Tibial artery (tissue), 4 donors: Measurements from ENCODE around the gene SEC16A.

Source experiments
- DNase-seq, 2 donors: peaks; one replicate each; pipeline ENCODE4 v3.0.0-alpha.2; 2019
- H3K27ac ChIP-seq, 2 donors: fragments of 200-600 bp; sonication (generic) in 1 of 2; 1 replicate in 1 of 2; 2 replicates in 1 of 2; pipeline ENCODE4 v1.5.1; 2018 to 2019; ENCODE audit warnings: mild to moderate bottlenecking in 1 of 2
- H3K27me3 ChIP-seq, 2 donors: fragments of 200-600 bp; sonication (generic) in 1 of 2; one replicate each; pipeline versions ENCODE4 v1.5.1 to v1.6.0; 2016 to 2019
- H3K36me3 ChIP-seq, 3 donors: fragments of 200-600 bp; sonication (generic) in 2 of 3; one replicate each; pipeline ENCODE4 v1.5.1; 2016 to 2019; ENCODE audit warnings: mild to moderate bottlenecking in 2 of 3
- H3K4me1 ChIP-seq, 4 donors: fragments of 200-600 bp; sonication (generic) in 2 of 4; 1 replicate in 3 of 4; 2 replicates in 1 of 4; pipeline ENCODE4 v1.5.1; 2016 to 2019
- H3K4me3 ChIP-seq, 2 donors: fragments of 200-600 bp; sonication (generic) in 1 of 2; 1 replicate in 1 of 2; 2 replicates in 1 of 2; pipeline ENCODE4 v1.5.1; 2018 to 2019; ENCODE audit warnings: mild to moderate bottlenecking in 2 of 2
- H3K9me3 ChIP-seq, 3 donors: fragments of 200-600 bp; sonication (generic) in 1 of 3; one replicate each; pipeline ENCODE4 v1.5.1; 2016 to 2019
- intact Hi-C: fragments of 100-400 bp; cut with DNase I; formaldehyde crosslinking; loops from one replicate; pipeline ENCODE4 v1.15.0; 2023; ENCODE audit warnings: low total_unique reads
- TF ChIP-seq, protein P1 (sequence below), 2 experiments: fragments of 200-600 bp in 1 of 2; fragments of 450-650 bp in 1 of 2; IDR thresholded peaks; one replicate each; pipeline ENCODE4 v1.5.1; 2017 to 2019; ENCODE audit warnings: antibody characterized with exemption in 2 of 2, mild to moderate bottlenecking in 1 of 2, moderate library complexity in 1 of 2

The SEC16A gene, protein sequence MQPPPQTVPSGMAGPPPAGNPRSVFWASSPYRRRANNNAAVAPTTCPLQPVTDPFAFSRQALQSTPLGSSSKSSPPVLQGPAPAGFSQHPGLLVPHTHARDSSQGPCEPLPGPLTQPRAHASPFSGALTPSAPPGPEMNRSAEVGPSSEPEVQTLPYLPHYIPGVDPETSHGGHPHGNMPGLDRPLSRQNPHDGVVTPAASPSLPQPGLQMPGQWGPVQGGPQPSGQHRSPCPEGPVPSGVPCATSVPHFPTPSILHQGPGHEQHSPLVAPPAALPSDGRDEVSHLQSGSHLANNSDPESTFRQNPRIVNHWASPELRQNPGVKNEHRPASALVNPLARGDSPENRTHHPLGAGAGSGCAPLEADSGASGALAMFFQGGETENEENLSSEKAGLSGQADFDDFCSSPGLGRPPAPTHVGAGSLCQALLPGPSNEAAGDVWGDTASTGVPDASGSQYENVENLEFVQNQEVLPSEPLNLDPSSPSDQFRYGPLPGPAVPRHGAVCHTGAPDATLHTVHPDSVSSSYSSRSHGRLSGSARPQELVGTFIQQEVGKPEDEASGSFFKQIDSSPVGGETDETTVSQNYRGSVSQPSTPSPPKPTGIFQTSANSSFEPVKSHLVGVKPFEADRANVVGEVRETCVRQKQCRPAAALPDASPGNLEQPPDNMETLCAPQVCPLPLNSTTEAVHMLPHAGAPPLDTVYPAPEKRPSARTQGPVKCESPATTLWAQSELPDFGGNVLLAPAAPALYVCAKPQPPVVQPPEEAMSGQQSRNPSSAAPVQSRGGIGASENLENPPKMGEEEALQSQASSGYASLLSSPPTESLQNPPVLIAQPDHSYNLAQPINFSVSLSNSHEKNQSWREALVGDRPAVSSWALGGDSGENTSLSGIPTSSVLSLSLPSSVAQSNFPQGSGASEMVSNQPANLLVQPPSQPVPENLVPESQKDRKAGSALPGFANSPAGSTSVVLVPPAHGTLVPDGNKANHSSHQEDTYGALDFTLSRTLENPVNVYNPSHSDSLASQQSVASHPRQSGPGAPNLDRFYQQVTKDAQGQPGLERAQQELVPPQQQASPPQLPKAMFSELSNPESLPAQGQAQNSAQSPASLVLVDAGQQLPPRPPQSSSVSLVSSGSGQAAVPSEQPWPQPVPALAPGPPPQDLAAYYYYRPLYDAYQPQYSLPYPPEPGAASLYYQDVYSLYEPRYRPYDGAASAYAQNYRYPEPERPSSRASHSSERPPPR (N-terminal part only)

DNA sequence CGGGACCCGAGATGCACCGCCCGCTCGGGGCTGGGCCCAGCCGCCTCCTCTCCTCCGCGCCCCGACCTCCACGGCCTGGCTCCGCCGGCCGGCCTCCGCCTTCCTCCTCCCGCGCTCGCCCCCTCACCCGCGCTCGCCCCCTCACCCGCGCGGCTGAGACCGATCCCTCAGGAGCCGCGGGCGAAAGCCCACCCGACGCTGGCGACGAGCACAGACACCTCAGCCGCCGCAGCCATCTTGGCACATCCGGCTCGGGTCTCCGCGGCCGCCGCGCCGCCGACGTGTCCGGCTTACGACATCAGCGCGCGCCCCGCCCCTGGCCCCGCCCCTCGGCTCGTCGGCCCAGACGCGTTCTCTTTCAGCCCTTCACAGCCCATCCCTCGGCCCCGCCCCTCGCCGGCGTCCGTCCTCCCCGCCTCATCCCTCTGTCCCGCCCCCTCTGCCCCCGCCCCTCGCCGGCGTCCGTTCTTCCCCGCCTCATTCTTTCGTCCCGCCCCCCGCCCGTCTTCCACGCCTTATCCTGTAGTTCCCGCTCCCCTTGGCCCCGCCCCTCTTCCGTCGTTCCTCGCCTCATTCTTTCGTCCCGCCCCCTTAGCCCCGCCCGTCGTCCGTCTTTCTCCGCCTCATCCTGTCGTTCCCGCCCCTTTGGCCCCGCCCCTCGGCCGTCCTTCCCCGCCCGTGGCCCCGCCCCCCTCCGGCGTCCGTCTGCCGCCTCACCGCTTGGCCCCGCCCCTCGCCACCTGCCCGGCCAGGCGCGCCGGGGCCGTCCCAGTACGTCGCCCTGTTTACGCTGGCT is at the start of gene SEC16A:
TSS of gene SEC16A (minus strand) at position 248 of the 796 bp plus-strand sequence. CDS start 5,425 bp downstream, outside the sequence.
- DNase-seq = peak; percentile 99
- TF ChIP-seq, protein P1, sequence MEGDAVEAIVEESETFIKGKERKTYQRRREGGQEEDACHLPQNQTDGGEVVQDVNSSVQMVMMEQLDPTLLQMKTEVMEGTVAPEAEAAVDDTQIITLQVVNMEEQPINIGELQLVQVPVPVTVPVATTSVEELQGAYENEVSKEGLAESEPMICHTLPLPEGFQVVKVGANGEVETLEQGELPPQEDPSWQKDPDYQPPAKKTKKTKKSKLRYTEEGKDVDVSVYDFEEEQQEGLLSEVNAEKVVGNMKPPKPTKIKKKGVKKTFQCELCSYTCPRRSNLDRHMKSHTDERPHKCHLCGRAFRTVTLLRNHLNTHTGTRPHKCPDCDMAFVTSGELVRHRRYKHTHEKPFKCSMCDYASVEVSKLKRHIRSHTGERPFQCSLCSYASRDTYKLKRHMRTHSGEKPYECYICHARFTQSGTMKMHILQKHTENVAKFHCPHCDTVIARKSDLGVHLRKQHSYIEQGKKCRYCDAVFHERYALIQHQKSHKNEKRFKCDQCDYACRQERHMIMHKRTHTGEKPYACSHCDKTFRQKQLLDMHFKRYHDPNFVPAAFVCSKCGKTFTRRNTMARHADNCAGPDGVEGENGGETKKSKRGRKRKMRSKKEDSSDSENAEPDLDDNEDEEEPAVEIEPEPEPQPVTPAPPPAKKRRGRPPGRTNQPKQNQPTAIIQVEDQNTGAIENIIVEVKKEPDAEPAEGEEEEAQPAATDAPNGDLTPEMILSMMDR (IDR thresholded peaks at IDR 0.05) = no peak
- Histone ChIP-seq H3K9me3 (no peaks in the 10 kb centered on the region), H3K36me3 (peaks cover 0 to 18% (median under 1%) of the 10 kb centered on the region in 3 donors), H3K4me3 (peak within 1 kb of the TSS; percentile 83 to 98), H3K4me1 (peaks cover 0 to 43% (median 35%) of the 10 kb centered on the region in 4 donors), H3K27me3 (no peaks in the 10 kb centered on the region), H3K27ac (peak within 1 kb of the TSS; percentile 96 to 99)
- intact Hi-C loops = no loop called here

DNA sequence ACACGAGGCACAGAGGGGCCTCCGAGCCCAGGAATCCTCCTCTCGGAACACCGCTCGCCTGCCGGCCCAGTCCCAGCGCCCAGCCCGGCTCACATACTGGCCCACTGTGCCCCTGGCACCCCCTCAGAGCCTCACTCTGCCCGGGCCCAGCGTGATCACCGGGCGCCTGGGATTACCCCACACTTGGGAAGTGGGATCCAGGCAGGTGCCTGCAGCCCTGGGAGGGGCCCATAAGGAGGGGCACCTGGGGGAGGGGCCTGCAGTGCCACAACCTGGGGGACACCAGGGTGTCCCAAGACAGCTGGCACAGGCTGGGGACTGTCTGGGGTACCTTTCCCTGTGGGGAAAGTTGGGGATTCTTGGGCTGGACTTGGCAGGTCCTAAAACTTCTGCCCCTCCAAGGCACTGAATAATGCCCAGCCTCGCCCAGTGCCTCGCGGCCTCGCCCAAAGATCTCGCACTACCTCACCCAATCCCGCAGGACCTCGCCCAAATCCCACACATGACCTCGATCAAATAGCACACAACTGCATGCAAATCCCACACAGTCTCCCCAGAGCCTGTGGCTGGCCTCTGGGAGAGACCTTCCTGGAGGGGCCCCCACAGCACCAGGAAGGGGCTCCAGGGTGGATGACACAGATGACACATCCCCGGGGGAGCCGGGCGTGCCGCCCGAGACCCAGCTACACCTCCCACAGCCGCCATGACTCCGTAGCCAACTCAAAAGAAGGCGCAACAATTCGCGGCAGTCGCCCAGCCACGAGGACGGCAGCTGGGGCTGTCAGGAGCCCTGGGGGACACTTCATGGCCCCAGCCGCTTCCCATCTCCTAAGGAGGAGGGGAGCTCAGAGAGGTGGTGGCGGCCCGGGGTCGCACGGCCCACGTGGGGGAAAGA is 49.3 kb upstream of the SEC16A start:
- Histone ChIP-seq H3K27me3 (no peaks in the 10 kb centered on the region), H3K27ac (no peak overlapping the region), H3K4me3 (no peak overlapping the region), H3K4me1 (peaks cover 0 to 73% (median 46%) of the 10 kb centered on the region in 4 donors), H3K36me3 (peaks cover 0 to 19% (median 12%) of the 10 kb centered on the region in 3 donors), H3K9me3 (no peaks in the 10 kb centered on the region)
- TF ChIP-seq, protein P1 (IDR thresholded peaks at IDR 0.05) = no peak
- intact Hi-C loops = loop anchor here (5.0 kb wide), 1 partner anchor 40 kb away; no protein-coding TSS in a partner anchor
- DNase-seq = no peak

DNA sequence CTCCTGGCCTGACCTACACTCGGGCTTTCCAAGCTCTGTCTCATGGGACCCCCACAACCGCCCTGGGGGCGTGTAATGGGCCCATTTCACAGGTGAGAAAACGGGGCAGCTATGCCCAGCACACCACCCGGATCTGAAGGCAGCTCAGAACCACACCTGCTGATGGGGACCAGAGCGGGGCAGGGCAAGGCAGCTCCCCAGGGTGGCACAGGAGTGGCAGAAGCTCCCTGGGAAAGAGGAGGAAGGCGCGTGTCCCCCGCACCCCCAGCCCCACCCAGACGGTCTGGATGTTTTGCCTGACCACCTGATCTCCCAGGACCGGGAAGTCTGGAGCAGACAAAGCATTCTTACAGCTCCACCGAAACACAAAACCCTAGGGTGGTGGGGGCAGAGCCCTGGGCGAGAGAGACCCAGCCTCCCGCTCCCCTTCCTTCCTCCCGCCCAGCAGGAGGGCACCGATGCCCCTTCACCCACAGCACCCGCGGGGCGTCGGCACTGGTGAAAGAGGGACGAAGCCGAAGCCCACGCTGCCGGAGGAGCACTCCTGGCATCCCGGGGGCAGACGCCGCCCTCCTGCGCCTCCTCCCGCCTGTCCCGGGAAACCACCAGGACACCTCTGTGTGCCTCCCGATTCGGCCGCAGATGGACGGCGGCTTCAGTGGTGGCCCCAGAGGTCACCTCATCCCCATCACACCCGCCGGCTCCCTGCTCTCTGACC is 48.5 kb upstream of the SEC16A start:
- intact Hi-C loops = loop anchor here (5.0 kb wide), 1 partner anchor 39 kb away; no protein-coding TSS in a partner anchor
- H3K36me3 ChIP-seq = peaks cover 0 to 14% (median 7%) of the 10 kb centered on the region in 3 donors
- DNase-seq = no peak

More for the DNA sequence above, 48.5 kb upstream of the SEC16A start:
- Histone ChIP-seq H3K9me3 (no peaks in the 10 kb centered on the region), H3K27ac (no peak overlapping the region), H3K27me3 (no peaks in the 10 kb centered on the region), H3K4me3 (no peak overlapping the region), H3K4me1 (peaks cover 0 to 81% (median 53%) of the 10 kb centered on the region in 4 donors)
- TF ChIP-seq, protein P1 (IDR thresholded peaks at IDR 0.05) = no peak
